ENCODE results near the gene DGKH. TPM values are rescaled to one million over a fixed set of nuclear protein-coding genes. Genes with fewer than 3 reads are reported as not detected.

Gene DGKH
- total and polyA plus RNA-seq, 2 experiments from 2014 or later = 2.0 to 11.2 TPM

GRCh38 chr13:42038661-42039456, 9.6 kb upstream of the DGKH start:
- TF ChIP-seq CTCF (IDR thresholded peaks at IDR 0.05; ENCODE audit: low read depth, low read length) = no peak
- Histone ChIP-seq H3K27ac (no peak overlapping the region), H3K4me1 (ENCODE audit: low read depth) (no peaks in the 10 kb centered on the region), H3K36me3 (no peaks in the 10 kb centered on the region), H3K9me3 (ENCODE audit: low read depth) (no peaks in the 10 kb centered on the region), H3K27me3 (peaks cover 20% of the 10 kb centered on the region), H3K4me3 (peak overlapping the region; percentile 55)
- DNase-seq (ENCODE audit: low read depth in 1 of 2, low spot score in 1 of 2) = no peak

DNA sequence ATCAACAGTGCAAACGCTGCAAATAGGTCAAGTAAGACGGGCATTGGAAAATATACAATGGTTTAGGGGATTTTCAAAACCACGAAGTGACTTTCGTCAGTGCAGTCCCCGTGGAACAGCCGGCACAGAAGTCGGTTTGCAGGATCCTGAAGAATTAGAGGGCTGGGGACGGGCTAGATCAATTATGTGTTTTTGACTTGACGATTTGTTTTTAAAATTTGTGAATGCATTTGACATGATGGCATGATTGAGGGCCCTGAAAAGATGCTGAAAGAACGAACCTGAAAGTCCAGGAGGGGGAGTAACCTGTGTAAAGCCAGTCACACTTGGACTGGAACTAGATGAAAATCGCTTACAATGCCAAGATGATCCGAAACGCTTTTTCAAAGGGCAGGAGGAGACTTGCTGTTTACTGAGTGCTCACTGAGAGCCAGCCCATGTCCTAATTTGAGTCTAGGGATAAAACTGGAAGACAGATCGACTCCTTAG, 8.9 kb upstream of the DGKH start:
- no peak for DNase-seq (ENCODE audit: low read depth in 1 of 2, low spot score in 1 of 2)
- Histone ChIP-seq H3K36me3 (no peaks in the 10 kb centered on the region), H3K27me3 (peaks cover 20% of the 10 kb centered on the region), H3K27ac (peak overlapping the region; percentile 98), H3K4me3 (peak overlapping the region; percentile 55), H3K4me1 (ENCODE audit: low read depth) (no peaks in the 10 kb centered on the region), H3K9me3 (ENCODE audit: low read depth) (no peaks in the 10 kb centered on the region)
- no peak for TF ChIP-seq CTCF (IDR thresholded peaks at IDR 0.05; ENCODE audit: low read depth, low read length)

DNA sequence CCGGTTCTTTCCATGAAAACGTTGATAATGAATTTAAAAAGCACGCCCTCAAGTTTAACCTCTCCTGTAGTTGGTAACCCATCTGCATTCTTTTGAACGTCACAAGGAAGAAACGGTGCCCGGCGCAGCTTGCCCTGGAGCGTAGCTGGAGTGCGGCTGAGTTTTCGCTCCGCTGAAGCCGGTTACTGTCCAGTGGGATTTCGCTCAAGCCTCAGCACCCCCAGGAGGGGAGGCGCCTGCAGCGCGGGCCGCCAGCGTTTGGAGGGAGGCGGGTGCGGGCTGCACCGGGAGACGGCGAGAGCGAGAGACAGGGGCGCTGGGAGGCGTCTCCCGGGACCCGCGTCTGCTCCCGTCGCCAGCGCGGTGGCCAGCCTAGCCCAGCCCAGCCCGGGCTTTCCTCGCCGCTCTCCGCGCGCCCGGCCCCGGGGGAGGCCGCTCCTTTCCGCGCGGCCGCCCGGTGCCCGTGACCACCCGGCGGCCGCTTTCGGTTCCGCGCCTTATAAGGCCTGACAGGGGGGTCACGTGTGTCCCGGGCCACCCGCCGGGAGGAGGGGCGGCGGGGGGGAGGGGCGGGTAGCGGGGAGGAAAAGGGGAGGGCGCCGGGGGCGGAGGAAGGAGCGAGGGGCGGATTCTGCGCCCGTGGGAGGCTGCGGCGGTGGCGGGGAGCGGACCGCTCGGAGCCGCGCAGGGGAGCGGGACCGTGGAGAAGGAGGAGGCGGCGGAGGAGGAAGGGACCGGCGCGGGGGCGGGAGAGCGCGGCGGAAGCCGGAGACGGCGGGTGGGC, 8.3 kb upstream of the DGKH start:
- DNase-seq (ENCODE audit: low read depth in 1 of 2, low spot score in 1 of 2) = peak; percentile 92 to 94
- Histone ChIP-seq H3K4me3 (peak overlapping the region; percentile 55), H3K27ac (peak overlapping the region; percentile 98), H3K27me3 (peaks cover 20% of the 10 kb centered on the region), H3K4me1 (ENCODE audit: low read depth) (no peaks in the 10 kb centered on the region), H3K9me3 (ENCODE audit: low read depth) (no peaks in the 10 kb centered on the region), H3K36me3 (no peaks in the 10 kb centered on the region)
- TF ChIP-seq CTCF (IDR thresholded peaks at IDR 0.05; ENCODE audit: low read depth, low read length) = no peak

DNA sequence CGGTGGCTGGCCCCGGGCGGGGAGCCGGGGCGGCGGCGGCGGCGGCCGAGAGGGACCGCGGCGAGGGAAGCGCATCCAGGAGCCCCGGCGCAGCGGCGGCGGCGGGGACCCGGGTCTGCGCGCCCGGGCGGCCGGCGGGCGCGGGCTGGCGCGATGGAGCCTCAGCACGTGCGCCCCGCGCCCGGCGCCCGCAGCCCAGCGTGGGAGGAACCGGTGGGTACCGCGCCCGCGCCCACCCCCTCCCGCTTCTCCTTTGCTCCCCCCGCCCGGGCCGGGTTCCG, 7.8 kb upstream of the DGKH start:
- peak overlapping the region; percentile 55 for H3K4me3 ChIP-seq
- H3K27ac ChIP-seq = peak overlapping the region; percentile 98
- H3K9me3 ChIP-seq (ENCODE audit: low read depth) = no peaks in the 10 kb centered on the region
- H3K4me1 ChIP-seq (ENCODE audit: low read depth) = no peaks in the 10 kb centered on the region
- TF ChIP-seq CTCF (IDR thresholded peaks at IDR 0.05; ENCODE audit: low read depth, low read length) = no peak
- DNase-seq (ENCODE audit: low read depth in 1 of 2, low spot score in 1 of 2) = no peak
- H3K27me3 ChIP-seq = peaks cover 20% of the 10 kb centered on the region
- H3K36me3 ChIP-seq = no peaks in the 10 kb centered on the region

GRCh38 chr13:42041011-42041683, 7.3 kb upstream of the DGKH start:
- no peaks in the 10 kb centered on the region for H3K9me3 ChIP-seq (ENCODE audit: low read depth)
- H3K4me3 ChIP-seq = peak overlapping the region; percentile 55
- H3K27me3 ChIP-seq = peaks cover 24% of the 10 kb centered on the region
- no peaks in the 10 kb centered on the region for H3K36me3 ChIP-seq
- DNase-seq (ENCODE audit: low read depth in 1 of 2, low spot score in 1 of 2) = peak; percentile 59 to 63
- no peak for TF ChIP-seq CTCF (IDR thresholded peaks at IDR 0.05; ENCODE audit: low read depth, low read length)
- H3K4me1 ChIP-seq (ENCODE audit: low read depth) = peaks cover under 1% of the 10 kb centered on the region
- H3K27ac ChIP-seq = peak overlapping the region; percentile 44
